K562 (cell line): ENCODE measurements around the gene KANK2. TPM values are rescaled to one million over a fixed set of nuclear protein-coding genes. Genes with fewer than 3 reads are reported as not detected.

ENCODE experiments used
- ATF4 ChIP-seq: fragments of 450-650 bp; formaldehyde crosslinking; IDR thresholded peaks from 2 replicates; pipeline ENCODE4 v1.4.0; 2022; ENCODE audit warnings: mild to moderate bottlenecking, moderate library complexity
- polyA plus RNA-seq, 8 experiments: library from polyadenylated mRNA; depleted of rRNA in 4 of 8; stranded (reverse) in 5 of 8; unstranded in 3 of 8; fragments of >200 nt; fragmentation: Nextera tagmentation in 2 of 8; fragmentation: Illumina TruSeq in 1 of 8; extraction: Ambion mirVana in 2 of 8; extraction: Trizol in 1 of 8; gene quantifications; 2 replicates each; pipeline versions ENCODE4 v1.2.1 to v1.2.3, GENCODE V29; 2011 to 2014; ENCODE audit warnings: inconsistent platforms in 1 of 8, missing spikeins in 1 of 8
- total RNA-seq, 7 experiments: library from RNA; depleted of rRNA in 6 of 7; stranded (reverse); fragments of >200 nt in 6 of 7; fragmentation: Illumina TruSeq in 2 of 7; extraction: Trizol in 2 of 7; gene quantifications; 2 replicates each; pipeline versions ENCODE4 v1.2.1 to v1.2.3, GENCODE V29; 2011 to 2021; ENCODE audit warnings: low replicate concordance in 1 of 7
- TF ChIP-seq, protein P1 (sequence below), 2 experiments: fragments of 450-650 bp in 1 of 2; sonication (generic) in 1 of 2; formaldehyde crosslinking in 1 of 2; IDR thresholded peaks; 2 replicates each; pipeline versions ENCODE4 v1.7.1 to v1.9.0; 2016 to 2022; ENCODE audit warnings: inconsistent platforms in 1 of 2, mild to moderate bottlenecking in 1 of 2, missing genetic modification reagents in 1 of 2

KANK2 gene
- total and polyA plus RNA-seq, 9 of the 15 experiments (the other 6 are each of a cell fraction or from before 2014, with no cell fraction given): 4.4 to 47.8 (median 21.3) TPM

GRCh38 chr19:11154683-11155047, 42.7 kb downstream of the KANK2 start (continued):
- TF ChIP-seq ATF4 (CRISPR knock-in tag): no peak
- TF ChIP-seq, protein P1, sequence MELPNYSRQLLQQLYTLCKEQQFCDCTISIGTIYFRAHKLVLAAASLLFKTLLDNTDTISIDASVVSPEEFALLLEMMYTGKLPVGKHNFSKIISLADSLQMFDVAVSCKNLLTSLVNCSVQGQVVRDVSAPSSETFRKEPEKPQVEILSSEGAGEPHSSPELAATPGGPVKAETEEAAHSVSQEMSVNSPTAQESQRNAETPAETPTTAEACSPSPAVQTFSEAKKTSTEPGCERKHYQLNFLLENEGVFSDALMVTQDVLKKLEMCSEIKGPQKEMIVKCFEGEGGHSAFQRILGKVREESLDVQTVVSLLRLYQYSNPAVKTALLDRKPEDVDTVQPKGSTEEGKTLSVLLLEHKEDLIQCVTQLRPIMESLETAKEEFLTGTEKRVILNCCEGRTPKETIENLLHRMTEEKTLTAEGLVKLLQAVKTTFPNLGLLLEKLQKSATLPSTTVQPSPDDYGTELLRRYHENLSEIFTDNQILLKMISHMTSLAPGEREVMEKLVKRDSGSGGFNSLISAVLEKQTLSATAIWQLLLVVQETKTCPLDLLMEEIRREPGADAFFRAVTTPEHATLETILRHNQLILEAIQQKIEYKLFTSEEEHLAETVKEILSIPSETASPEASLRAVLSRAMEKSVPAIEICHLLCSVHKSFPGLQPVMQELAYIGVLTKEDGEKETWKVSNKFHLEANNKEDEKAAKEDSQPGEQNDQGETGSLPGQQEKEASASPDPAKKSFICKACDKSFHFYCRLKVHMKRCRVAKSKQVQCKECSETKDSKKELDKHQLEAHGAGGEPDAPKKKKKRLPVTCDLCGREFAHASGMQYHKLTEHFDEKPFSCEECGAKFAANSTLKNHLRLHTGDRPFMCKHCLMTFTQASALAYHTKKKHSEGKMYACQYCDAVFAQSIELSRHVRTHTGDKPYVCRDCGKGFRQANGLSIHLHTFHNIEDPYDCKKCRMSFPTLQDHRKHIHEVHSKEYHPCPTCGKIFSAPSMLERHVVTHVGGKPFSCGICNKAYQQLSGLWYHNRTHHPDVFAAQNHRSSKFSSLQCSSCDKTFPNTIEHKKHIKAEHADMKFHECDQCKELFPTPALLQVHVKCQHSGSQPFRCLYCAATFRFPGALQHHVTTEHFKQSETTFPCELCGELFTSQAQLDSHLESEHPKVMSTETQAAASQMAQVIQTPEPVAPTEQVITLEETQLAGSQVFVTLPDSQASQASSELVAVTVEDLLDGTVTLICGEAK (IDR thresholded peaks at IDR 0.05): peak; percentile 9; the same call in 1 of the 2 replicates
- TF ChIP-seq, protein P1 (CRISPR knock-in tag; IDR thresholded peaks at IDR 0.05): no peak
